ENCODE data around the gene NXPH4. TPM values are rescaled to one million over a fixed set of nuclear protein-coding genes. Genes with fewer than 3 reads are reported as not detected.

The NXPH4 gene
- total RNA-seq, 1 experiment from 2014 or later: 20.3 TPM

GRCh38 chr12:57185403-57185802, 31.2 kb upstream of the NXPH4 start:
- CTCF ChIA-PET: no interaction called here

GRCh38 chr12:57185906-57186508, 30.6 kb upstream of the NXPH4 start:
- intact Hi-C loops (cut with micrococcal nuclease; ENCODE audit: unreplicated experiment): loop anchor here (10.0 kb wide), 1 partner anchor 351 kb away; no protein-coding TSS in a partner anchor
- H3K4me3 ChIP-seq: no peak overlapping the region
- H3F3A ChIP-seq (ENCODE audit: insufficient read depth, low read depth): no peaks in the 10 kb centered on the region
- H3K9me3 ChIP-seq (ENCODE audit: insufficient read depth, low read depth): no peaks in the 10 kb centered on the region
- TF ChIP-seq CTCF (conservative IDR thresholded peaks at IDR 0.05) (no peak), EZH2 (IDR thresholded peaks at IDR 0.05; ENCODE audit: low read depth) (no peak)
- H2AFZ ChIP-seq: no peak overlapping the region
- no peak overlapping the region for H3K4me2 ChIP-seq
- H3K27me3 ChIP-seq (ENCODE audit: insufficient read depth, low read depth): no peaks in the 10 kb centered on the region
- H3K9me2 ChIP-seq (ENCODE audit: insufficient read depth): no peaks in the 10 kb centered on the region
- ChIA-PET CTCF (no interaction called here), POLR2A (ENCODE audit: unreplicated experiment) (no interaction called here)
- no peak overlapping the region for H3K27ac ChIP-seq
- H3K36me3 ChIP-seq (ENCODE audit: low read depth): no peaks in the 10 kb centered on the region
- no peaks in the 10 kb centered on the region for H3K4me1 ChIP-seq (replicated peaks; ENCODE audit: insufficient read depth)
- no peak for DNase-seq
- no TSS peak for BruUV-seq (replicated peaks)
- no peaks in the 10 kb centered on the region for H4K20me1 ChIP-seq (ENCODE audit: insufficient read depth)
- H3K79me2 ChIP-seq (ENCODE audit: low read depth): no peaks in the 10 kb centered on the region

More at GRCh38 chr12:57185403-57185802, 31.2 kb upstream of the NXPH4 start:
- Histone ChIP-seq H2AFZ (no peak overlapping the region), H3K79me2 (ENCODE audit: low read depth) (no peaks in the 10 kb centered on the region), H3K4me3 (no peak overlapping the region), H4K20me1 (ENCODE audit: insufficient read depth) (no peaks in the 10 kb centered on the region), H3K4me2 (no peak overlapping the region), H3K36me3 (ENCODE audit: low read depth) (no peaks in the 10 kb centered on the region), H3F3A (ENCODE audit: insufficient read depth, low read depth) (no peaks in the 10 kb centered on the region), H3K27ac (no peak overlapping the region), H3K9me3 (ENCODE audit: insufficient read depth, low read depth) (no peaks in the 10 kb centered on the region), H3K27me3 (ENCODE audit: insufficient read depth, low read depth) (no peaks in the 10 kb centered on the region), H3K9me2 (ENCODE audit: insufficient read depth) (no peaks in the 10 kb centered on the region), H3K4me1 (replicated peaks; ENCODE audit: insufficient read depth) (no peaks in the 10 kb centered on the region)
- TF ChIP-seq EZH2 (IDR thresholded peaks at IDR 0.05; ENCODE audit: low read depth) (no peak), CTCF (conservative IDR thresholded peaks at IDR 0.05) (no peak)
- intact Hi-C loops (cut with micrococcal nuclease; ENCODE audit: unreplicated experiment): loop anchor here (10.0 kb wide), 1 partner anchor 351 kb away; no protein-coding TSS in a partner anchor
- POLR2A ChIA-PET (ENCODE audit: unreplicated experiment): no interaction called here
- BruUV-seq (replicated peaks): no TSS peak
- DNase-seq: no peak

GRCh38 chr12:57187222-57188089, 29.1 kb upstream of the NXPH4 start:
- CTCF ChIA-PET: interaction anchor here (0.6 kb wide), 1 partner anchor 15 kb away, joined by 3 read pairs; no protein-coding TSS in a partner anchor
- no peaks in the 10 kb centered on the region for H3K79me2 ChIP-seq (ENCODE audit: low read depth)

More at GRCh38 chr12:57187222-57188089, 29.1 kb upstream of the NXPH4 start:
- TF ChIP-seq EZH2 (IDR thresholded peaks at IDR 0.05; ENCODE audit: low read depth): no peak
- H2AFZ ChIP-seq: no peak overlapping the region
- H3K27me3 ChIP-seq (ENCODE audit: insufficient read depth, low read depth): no peaks in the 10 kb centered on the region
- H3K27ac ChIP-seq: no peak overlapping the region
- POLR2A ChIA-PET (ENCODE audit: unreplicated experiment): interaction anchor here (0.6 kb wide), 1 partner anchor 59 kb away, joined by 3 read pairs; no protein-coding TSS in a partner anchor
- no peaks in the 10 kb centered on the region for H3F3A ChIP-seq (ENCODE audit: insufficient read depth, low read depth)
- H3K9me2 ChIP-seq (ENCODE audit: insufficient read depth): no peaks in the 10 kb centered on the region
- H3K4me2 ChIP-seq: no peak overlapping the region
- no peaks in the 10 kb centered on the region for H4K20me1 ChIP-seq (ENCODE audit: insufficient read depth)
- no peak overlapping the region for H3K4me3 ChIP-seq
- H3K9me3 ChIP-seq (ENCODE audit: insufficient read depth, low read depth): no peaks in the 10 kb centered on the region
- no peak for DNase-seq
- no peaks in the 10 kb centered on the region for H3K36me3 ChIP-seq (ENCODE audit: low read depth)
- no peaks in the 10 kb centered on the region for H3K4me1 ChIP-seq (replicated peaks; ENCODE audit: insufficient read depth)
- BruUV-seq (replicated peaks): no TSS peak
- intact Hi-C loops (cut with micrococcal nuclease; ENCODE audit: unreplicated experiment): loop anchor here (10.0 kb wide), 1 partner anchor 353 kb away; no protein-coding TSS in a partner anchor

Measured in PC-9 (cell line).